Parathyroid adenoma (tissue), 2 donors: ENCODE data around the gene MBNL3.

Experiments
- H2AFZ ChIP-seq: fragments of 300-600 bp; sonication (generic); one replicate; pipeline ENCODE4 v1.7.0; 2017; ENCODE audit warnings: antibody characterized with exemption, mild to moderate bottlenecking
- H3K27ac ChIP-seq: fragments of 300-600 bp; sonication (generic); one replicate; pipeline ENCODE4 v1.7.0; 2017
- H3K27me3 ChIP-seq: fragments of 300-600 bp; sonication (generic); one replicate; pipeline ENCODE4 v1.7.0; 2017; ENCODE audit warnings: low read length; ENCODE audit not compliant: control insufficient read depth, insufficient read depth
- H3K36me3 ChIP-seq: fragments of 300-600 bp; sonication (generic); one replicate; pipeline ENCODE4 v1.7.0; 2017; ENCODE audit warnings: low read length; ENCODE audit not compliant: control insufficient read depth, insufficient read depth
- H3K4me1 ChIP-seq: fragments of 300-600 bp; sonication (generic); one replicate; pipeline ENCODE4 v1.7.0; 2017; ENCODE audit warnings: control low read depth
- H3K4me2 ChIP-seq: fragments of 300-600 bp; sonication (generic); one replicate; pipeline ENCODE4 v1.7.0; 2017; ENCODE audit warnings: low read length
- H3K4me3 ChIP-seq: fragments of 300-600 bp; sonication (generic); one replicate; pipeline ENCODE4 v1.7.0; 2017; ENCODE audit warnings: low read depth, low read length
- H3K79me2 ChIP-seq: fragments of 300-600 bp; sonication (generic); one replicate; pipeline ENCODE4 v1.7.0; 2017; ENCODE audit warnings: control low read depth
- H3K9ac ChIP-seq: fragments of 300-600 bp; sonication (generic); one replicate; pipeline ENCODE4 v1.7.0; 2017; ENCODE audit warnings: mild to moderate bottlenecking
- H3K9me3 ChIP-seq: fragments of 300-600 bp; sonication (generic); one replicate; pipeline ENCODE4 v1.7.0; 2017; ENCODE audit warnings: low read length; ENCODE audit not compliant: control insufficient read depth
- CTCF ChIP-seq: fragments of 300-600 bp; sonication (generic); IDR thresholded peaks from one replicate; pipeline ENCODE4 v1.7.0; 2017; ENCODE audit warnings: antibody characterized with exemption, mild to moderate bottlenecking
- donor health status: primary hyperparathyroidism.

The MBNL3 gene

GRCh38 chrX:132384301-132384700 is 104.5 kb downstream of the MBNL3 start:
- no peak overlapping the region for H3K4me3 ChIP-seq
- H3K36me3 ChIP-seq = no peaks in the 10 kb centered on the region
- no peaks in the 10 kb centered on the region for H3K79me2 ChIP-seq
- H3K9me3 ChIP-seq = no peaks in the 10 kb centered on the region
- H2AFZ ChIP-seq = no peak overlapping the region
- H3K4me1 ChIP-seq = no peaks in the 10 kb centered on the region
- TF ChIP-seq CTCF = no peak
- no peak overlapping the region for H3K4me2 ChIP-seq
- no peaks in the 10 kb centered on the region for H3K27me3 ChIP-seq
- H3K9ac ChIP-seq = no peak overlapping the region
- no peak overlapping the region for H3K27ac ChIP-seq

- no peak for TF ChIP-seq CTCF
- Histone ChIP-seq H3K79me2 (no peaks in the 10 kb centered on the region), H3K9ac (no peak overlapping the region), H3K36me3 (no peaks in the 10 kb centered on the region), H3K4me3 (no peak overlapping the region), H2AFZ (no peak overlapping the region), H3K4me2 (no peak overlapping the region), H3K4me1 (no peaks in the 10 kb centered on the region), H3K9me3 (no peaks in the 10 kb centered on the region), H3K27ac (no peak overlapping the region), H3K27me3 (no peaks in the 10 kb centered on the region)
These were observed 106.8 kb downstream of the MBNL3 start for GRCh38 chrX:132382068-132382467.

- Histone ChIP-seq H3K79me2 (no peaks in the 10 kb centered on the region), H3K4me2 (no peak overlapping the region), H3K4me3 (no peak overlapping the region), H3K27ac (no peak overlapping the region), H3K9me3 (no peaks in the 10 kb centered on the region), H3K36me3 (no peaks in the 10 kb centered on the region), H3K9ac (no peak overlapping the region), H2AFZ (no peak overlapping the region), H3K27me3 (no peaks in the 10 kb centered on the region), H3K4me1 (no peaks in the 10 kb centered on the region)
- TF ChIP-seq CTCF = no peak
These were observed 110.6 kb downstream of the MBNL3 start for GRCh38 chrX:132378281-132378680.

GRCh38 chrX:132375941-132376340 is 112.9 kb downstream of the MBNL3 start:
- Histone ChIP-seq H3K4me3 (no peak overlapping the region), H2AFZ (no peak overlapping the region), H3K9ac (no peak overlapping the region), H3K36me3 (no peaks in the 10 kb centered on the region), H3K9me3 (no peaks in the 10 kb centered on the region), H3K4me2 (no peak overlapping the region), H3K4me1 (no peaks in the 10 kb centered on the region), H3K79me2 (no peaks in the 10 kb centered on the region), H3K27me3 (no peaks in the 10 kb centered on the region), H3K27ac (no peak overlapping the region)
- no peak for TF ChIP-seq CTCF

GRCh38 chrX:132373610-132374009 is 115.2 kb downstream of the MBNL3 start:
- Histone ChIP-seq H3K9me3 (no peaks in the 10 kb centered on the region), H3K4me2 (no peak overlapping the region), H3K27ac (no peak overlapping the region), H3K36me3 (no peaks in the 10 kb centered on the region), H3K4me3 (no peak overlapping the region), H2AFZ (no peak overlapping the region), H3K4me1 (no peaks in the 10 kb centered on the region), H3K9ac (no peak overlapping the region), H3K27me3 (no peaks in the 10 kb centered on the region), H3K79me2 (no peaks in the 10 kb centered on the region)
- no peak for TF ChIP-seq CTCF
